GM10266 (cell line): ENCODE results near the gene AP3B1.
"Not testable (repeated sequence)": the region's sequence is repeated elsewhere in the genome, so short reads cannot be mapped to it uniquely, and the experiment has no call there.

Experiments
- DNase-seq: peaks from one replicate; pipeline ENCODE4 v3.0.0; 2012; ENCODE audit errors: extremely low spot score
- TF ChIP-seq, protein P1 (sequence below): IDR thresholded peaks from 2 replicates; pipeline ENCODE4 v1.5.1; 2012; ENCODE audit warnings: mild to moderate bottlenecking, low read depth; ENCODE audit not compliant: control insufficient read depth, insufficient read depth; ENCODE audit errors: missing control alignments

AP3B1 gene

DNA sequence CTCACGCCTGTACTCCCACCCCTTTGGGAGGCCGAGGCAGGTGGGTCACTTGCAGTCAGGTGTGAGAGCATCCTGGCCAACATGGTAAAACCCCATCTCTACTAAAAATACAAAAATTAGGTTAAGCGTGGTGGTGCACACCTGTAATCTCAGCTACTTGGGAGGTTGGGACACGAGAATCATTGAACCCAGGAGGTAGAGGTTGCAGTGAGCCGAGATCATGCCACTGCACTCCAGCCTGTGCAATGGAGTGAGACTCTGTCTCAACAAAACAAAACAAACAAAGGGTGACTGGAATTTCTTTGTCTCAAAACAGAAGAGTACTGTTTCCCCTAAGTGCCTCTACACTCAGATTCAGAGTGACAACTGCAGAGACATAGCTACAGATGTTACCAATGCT, 116.1 kb downstream of the AP3B1 start:
- TF ChIP-seq, protein P1, sequence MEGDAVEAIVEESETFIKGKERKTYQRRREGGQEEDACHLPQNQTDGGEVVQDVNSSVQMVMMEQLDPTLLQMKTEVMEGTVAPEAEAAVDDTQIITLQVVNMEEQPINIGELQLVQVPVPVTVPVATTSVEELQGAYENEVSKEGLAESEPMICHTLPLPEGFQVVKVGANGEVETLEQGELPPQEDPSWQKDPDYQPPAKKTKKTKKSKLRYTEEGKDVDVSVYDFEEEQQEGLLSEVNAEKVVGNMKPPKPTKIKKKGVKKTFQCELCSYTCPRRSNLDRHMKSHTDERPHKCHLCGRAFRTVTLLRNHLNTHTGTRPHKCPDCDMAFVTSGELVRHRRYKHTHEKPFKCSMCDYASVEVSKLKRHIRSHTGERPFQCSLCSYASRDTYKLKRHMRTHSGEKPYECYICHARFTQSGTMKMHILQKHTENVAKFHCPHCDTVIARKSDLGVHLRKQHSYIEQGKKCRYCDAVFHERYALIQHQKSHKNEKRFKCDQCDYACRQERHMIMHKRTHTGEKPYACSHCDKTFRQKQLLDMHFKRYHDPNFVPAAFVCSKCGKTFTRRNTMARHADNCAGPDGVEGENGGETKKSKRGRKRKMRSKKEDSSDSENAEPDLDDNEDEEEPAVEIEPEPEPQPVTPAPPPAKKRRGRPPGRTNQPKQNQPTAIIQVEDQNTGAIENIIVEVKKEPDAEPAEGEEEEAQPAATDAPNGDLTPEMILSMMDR = no peak
- DNase-seq = no peak

DNA sequence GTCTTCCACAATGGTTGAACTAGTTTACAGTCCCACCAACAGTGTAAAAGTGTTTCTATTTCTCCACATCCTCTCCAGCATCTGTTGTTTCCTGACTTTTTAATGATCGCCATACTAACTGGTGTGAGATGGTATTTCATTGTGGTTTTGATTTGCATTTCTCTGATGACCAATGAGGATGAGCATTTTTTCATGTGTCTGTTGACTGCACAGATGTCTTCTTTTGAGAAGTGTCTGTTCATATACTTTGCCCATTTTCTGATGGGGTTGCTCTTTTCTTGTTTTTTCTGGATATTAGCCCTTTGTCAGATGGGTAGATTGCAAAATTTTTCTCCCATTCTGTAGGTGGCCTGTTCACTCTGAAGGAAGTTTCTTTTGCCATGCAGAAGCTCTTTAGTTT, 124.2 kb downstream of the AP3B1 start:
- DNase-seq = not testable (repeated sequence)

DNA sequence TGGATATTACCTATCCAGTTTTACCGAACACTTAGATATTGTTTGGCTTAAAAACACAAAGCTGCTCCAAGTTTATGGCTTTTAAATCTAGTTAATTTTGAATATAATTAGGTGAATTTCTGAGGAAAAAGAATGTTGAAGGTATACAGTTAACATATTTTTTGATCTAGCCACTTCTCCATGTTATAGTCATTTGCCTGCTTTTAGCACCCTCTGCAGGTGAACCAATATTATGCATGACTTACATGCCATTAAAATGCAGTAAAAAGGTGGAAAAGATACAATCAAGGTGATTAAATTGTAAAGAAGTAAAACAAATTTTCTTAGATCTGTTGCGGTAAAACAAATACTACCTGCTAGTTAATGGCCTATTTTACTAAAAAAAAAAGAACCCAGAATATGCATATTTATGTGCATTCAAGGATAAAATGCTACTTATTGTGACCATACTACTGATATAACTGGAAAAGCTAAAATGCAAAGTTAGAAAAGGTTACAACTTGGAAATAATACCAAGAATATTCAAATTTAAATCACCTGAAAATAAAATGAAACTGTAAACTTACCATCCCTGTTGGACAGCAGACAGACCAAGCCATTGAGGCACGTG, 132.1 kb downstream of the AP3B1 start:
- TF ChIP-seq, protein P1 = peak; percentile 49
- DNase-seq = peak; percentile 5

DNA sequence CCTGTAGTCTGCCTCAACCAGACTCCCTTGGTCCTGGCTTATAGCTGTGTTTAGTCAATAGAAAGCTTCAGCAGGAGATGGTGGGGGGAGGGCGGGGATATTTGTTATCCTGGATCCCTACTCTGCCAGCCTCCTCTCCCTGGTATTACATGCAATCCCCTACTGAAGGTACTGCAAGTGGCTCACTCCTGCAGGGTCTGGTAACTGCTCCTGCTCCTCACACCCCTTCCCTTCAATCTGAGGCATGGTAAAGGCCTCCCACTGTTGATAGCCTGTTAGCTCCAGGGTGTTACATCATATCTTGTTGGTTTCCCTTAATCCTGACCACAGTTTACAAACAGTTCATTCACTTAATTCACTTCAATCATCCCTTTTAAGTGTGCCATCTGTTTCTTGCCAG, 137.5 kb downstream of the AP3B1 start:
- TF ChIP-seq, protein P1 = no peak
- no peak for DNase-seq

DNA sequence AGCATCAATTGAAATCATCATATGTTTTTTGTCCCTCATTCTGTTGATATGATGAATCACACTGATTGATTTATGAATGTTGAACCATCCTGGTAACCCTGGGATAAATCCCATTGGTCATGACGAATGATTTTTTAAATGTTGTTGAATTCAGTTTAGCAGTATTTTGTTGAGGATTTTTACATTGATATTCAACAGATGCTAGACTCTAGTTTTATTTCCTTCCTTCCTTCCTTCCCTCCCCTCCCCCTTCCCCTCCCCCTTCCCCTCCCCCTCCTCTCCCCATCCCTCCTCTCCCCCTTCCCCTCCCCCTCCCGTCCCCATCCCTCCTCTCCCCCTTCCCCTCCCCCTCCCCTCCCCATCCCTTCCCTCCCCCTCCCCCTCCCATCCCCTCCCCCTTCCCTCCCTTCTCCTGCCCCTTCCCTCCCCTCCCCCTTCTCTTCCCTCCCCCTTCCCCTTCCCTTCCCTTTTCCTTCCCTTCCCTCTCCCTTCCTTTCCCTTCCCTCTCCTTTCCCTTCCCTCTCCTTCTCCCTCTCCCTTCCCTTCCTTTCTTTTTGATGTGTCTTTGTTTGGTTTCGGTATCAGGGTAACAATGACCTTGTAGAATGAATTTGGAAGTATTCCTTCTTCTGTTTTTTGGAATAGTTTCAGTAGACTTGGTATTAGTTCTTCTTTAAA, 142.8 kb downstream of the AP3B1 start:
- DNase-seq = no peak
- TF ChIP-seq, protein P1 = no peak

DNA sequence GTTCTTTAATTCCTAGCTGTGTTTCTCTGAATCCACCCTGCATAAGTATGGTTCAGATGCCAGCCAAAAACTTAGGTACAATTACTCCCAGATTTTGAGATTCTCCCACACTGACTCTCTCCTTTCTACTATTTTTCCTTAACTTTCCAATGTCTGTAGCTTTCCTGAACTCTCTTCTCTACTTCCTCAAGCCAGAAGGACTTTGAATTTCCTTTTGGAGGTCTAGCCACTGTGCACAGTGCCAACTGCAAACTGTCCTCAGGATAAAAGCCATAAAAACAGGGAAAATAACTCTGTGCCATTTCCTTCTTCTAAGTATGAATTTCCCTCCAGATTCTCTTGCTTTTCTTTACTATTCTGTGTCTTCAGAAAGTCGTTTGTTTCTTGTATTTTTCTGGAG, 157.2 kb downstream of the AP3B1 start:
- TF ChIP-seq, protein P1 = no peak
- DNase-seq = no peak

DNA sequence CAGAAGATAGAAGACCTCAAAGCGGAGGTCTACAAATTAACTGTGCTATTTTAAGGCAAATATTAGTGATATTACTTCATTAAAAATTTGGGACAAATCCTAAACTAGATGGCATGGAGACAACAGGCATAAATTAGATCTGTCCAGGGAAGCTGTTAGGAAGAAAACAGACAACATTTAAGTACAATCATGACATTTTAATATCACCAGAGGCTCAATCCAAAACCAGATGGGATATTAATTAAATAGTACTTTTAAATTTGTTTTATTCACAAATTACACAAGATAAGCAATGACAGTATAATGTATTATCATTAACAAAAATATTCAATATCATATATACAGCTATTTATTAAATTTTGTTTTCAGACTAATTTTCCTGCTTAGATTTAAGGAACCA, 161.1 kb downstream of the AP3B1 start:
- TF ChIP-seq, protein P1 = no peak
- no peak for DNase-seq
